ENCODE measurements around the gene CADM1. TPM values are rescaled to one million over a fixed set of nuclear protein-coding genes. Genes with fewer than 3 reads are reported as not detected.

The CADM1 gene
- total and polyA plus RNA-seq, 4 donors = 13.0 to 40.6 (median 28.9) TPM

GRCh38 chr11:115316696-115317095, 187.5 kb downstream of the CADM1 start:
- Histone ChIP-seq H3K4me1 (ENCODE audit: control insufficient read depth in 4 of 4, insufficient read depth in 4 of 4, low read length in 3 of 4) (no peaks in the 10 kb centered on the region), H3K27me3 (ENCODE audit: control insufficient read depth in 4 of 4, insufficient read depth in 4 of 4, low read length in 3 of 4) (no peaks in the 10 kb centered on the region), H3K9ac (ENCODE audit: low read depth in 1 of 2, low read length in 2 of 2) (no peak overlapping the region), H3K4me3 (ENCODE audit: low read depth in 1 of 3, low read length in 3 of 3) (no peak overlapping the region), H3K9me3 (ENCODE audit: control insufficient read depth in 4 of 4, low read length in 3 of 4) (no peaks in the 10 kb centered on the region), H3K36me3 (ENCODE audit: control insufficient read depth in 4 of 4, insufficient read depth in 3 of 4, low read depth in 1 of 4, low read length in 3 of 4) (no peaks in the 10 kb centered on the region), H3K27ac (ENCODE audit: low read depth in 1 of 2, low read length in 2 of 2) (no peak overlapping the region)
- WGBS = 79% methylated on average over 5 of the region's 5 CpGs
- TF ChIP-seq RAD21 (IDR thresholded peaks at IDR 0.05) (no peak), HNF4G (IDR thresholded peaks at IDR 0.05) (no peak), FOXA2 (IDR thresholded peaks at IDR 0.05) (no peak), NR2F2 (IDR thresholded peaks at IDR 0.05) (no peak), JUND (IDR thresholded peaks at IDR 0.05) (no peak), HNF4A (conservative IDR thresholded peaks at IDR 0.05) (no peak), TAF1 (conservative IDR thresholded peaks at IDR 0.05) (no peak)
- TF ChIP-seq, protein P1, sequence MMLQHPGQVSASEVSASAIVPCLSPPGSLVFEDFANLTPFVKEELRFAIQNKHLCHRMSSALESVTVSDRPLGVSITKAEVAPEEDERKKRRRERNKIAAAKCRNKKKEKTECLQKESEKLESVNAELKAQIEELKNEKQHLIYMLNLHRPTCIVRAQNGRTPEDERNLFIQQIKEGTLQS (IDR thresholded peaks at IDR 0.05) = no peak
- no peak for DNase-seq (ENCODE audit: low spot score)

- no peaks in the 10 kb centered on the region for H3K27me3 ChIP-seq (ENCODE audit: control insufficient read depth in 4 of 4, insufficient read depth in 4 of 4, low read length in 3 of 4)
- no peaks in the 10 kb centered on the region for H3K9me3 ChIP-seq (ENCODE audit: control insufficient read depth in 4 of 4, low read length in 3 of 4)
- H3K36me3 ChIP-seq (ENCODE audit: control insufficient read depth in 4 of 4, insufficient read depth in 3 of 4, low read depth in 1 of 4, low read length in 3 of 4) = no peaks in the 10 kb centered on the region
- H3K4me3 ChIP-seq (ENCODE audit: low read depth in 1 of 3, low read length in 3 of 3) = no peak overlapping the region
- TF ChIP-seq FOXA1 (IDR thresholded peaks at IDR 0.05) (no peak), RXRA (IDR thresholded peaks at IDR 0.05) (no peak), GABPA (IDR thresholded peaks at IDR 0.05 in 1 of 2, conservative IDR thresholded peaks at IDR 0.05 in 1 of 2) (no peak), ZBTB33 (IDR thresholded peaks at IDR 0.05) (no peak), YY1 (IDR thresholded peaks at IDR 0.05) (no peak), REST (IDR thresholded peaks at IDR 0.05) (no peak), HNF4G (IDR thresholded peaks at IDR 0.05) (no peak), EGR1 (IDR thresholded peaks at IDR 0.05; ENCODE audit: low read depth in 2 of 2) (no peak), TAF1 (conservative IDR thresholded peaks at IDR 0.05) (no peak), HNF4A (conservative IDR thresholded peaks at IDR 0.05) (no peak)
- TF ChIP-seq, protein P1 (IDR thresholded peaks at IDR 0.05) = no peak
- TF ChIP-seq, protein P2, sequence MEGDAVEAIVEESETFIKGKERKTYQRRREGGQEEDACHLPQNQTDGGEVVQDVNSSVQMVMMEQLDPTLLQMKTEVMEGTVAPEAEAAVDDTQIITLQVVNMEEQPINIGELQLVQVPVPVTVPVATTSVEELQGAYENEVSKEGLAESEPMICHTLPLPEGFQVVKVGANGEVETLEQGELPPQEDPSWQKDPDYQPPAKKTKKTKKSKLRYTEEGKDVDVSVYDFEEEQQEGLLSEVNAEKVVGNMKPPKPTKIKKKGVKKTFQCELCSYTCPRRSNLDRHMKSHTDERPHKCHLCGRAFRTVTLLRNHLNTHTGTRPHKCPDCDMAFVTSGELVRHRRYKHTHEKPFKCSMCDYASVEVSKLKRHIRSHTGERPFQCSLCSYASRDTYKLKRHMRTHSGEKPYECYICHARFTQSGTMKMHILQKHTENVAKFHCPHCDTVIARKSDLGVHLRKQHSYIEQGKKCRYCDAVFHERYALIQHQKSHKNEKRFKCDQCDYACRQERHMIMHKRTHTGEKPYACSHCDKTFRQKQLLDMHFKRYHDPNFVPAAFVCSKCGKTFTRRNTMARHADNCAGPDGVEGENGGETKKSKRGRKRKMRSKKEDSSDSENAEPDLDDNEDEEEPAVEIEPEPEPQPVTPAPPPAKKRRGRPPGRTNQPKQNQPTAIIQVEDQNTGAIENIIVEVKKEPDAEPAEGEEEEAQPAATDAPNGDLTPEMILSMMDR (IDR thresholded peaks at IDR 0.05; ENCODE audit: low read depth, low read length, missing input control) = no peak
- no peak overlapping the region for H3K9ac ChIP-seq (ENCODE audit: low read depth in 1 of 2, low read length in 2 of 2)
- no peaks in the 10 kb centered on the region for H3K4me1 ChIP-seq (ENCODE audit: control insufficient read depth in 4 of 4, insufficient read depth in 4 of 4, low read length in 3 of 4)
- no peak overlapping the region for H3K27ac ChIP-seq (ENCODE audit: low read depth in 1 of 2, low read length in 2 of 2)
- WGBS = 89% methylated on average over 3 of the region's 3 CpGs
- no peak for DNase-seq (ENCODE audit: low spot score)
Measured at GRCh38 chr11:115314330-115314920, 189.8 kb downstream of the CADM1 start.

All from liver (tissue), 9 donors.